Measurements from ENCODE around the gene CFAP46.

- no peak for TF ChIP-seq CTCF (conservative IDR thresholded peaks at IDR 0.05 in 1 of 2, IDR thresholded peaks at IDR 0.05 in 1 of 2; ENCODE audit: extremely low read depth in 1 of 2, insufficient read depth in 1 of 2, low read depth in 1 of 2, low read length in 2 of 2)
- TF ChIP-seq EZH2 (IDR thresholded peaks at IDR 0.05; ENCODE audit: borderline replicate concordance, low read length) = no peak
These were observed 144.0 kb downstream of the CFAP46 start for GRCh38 chr10:132798403-132798802.
